HCT116 (cell line): ENCODE results near the gene KANSL1.

Source experiments
- CBX3 ChIP-seq: IDR thresholded peaks from 2 replicates; pipeline ENCODE4 v1.6.1; 2012; ENCODE audit warnings: low read depth
- EGR1 ChIP-seq: IDR thresholded peaks from 2 replicates; pipeline ENCODE4 v1.6.1; 2012; ENCODE audit warnings: low read depth
- POLR2A ChIP-seq: IDR thresholded peaks from 2 replicates; pipeline ENCODE4 v1.7.0; 2011; ENCODE audit warnings: borderline replicate concordance; ENCODE audit not compliant: insufficient read depth, insufficient read length; ENCODE audit errors: extremely low read depth
- POLR2AphosphoS5 ChIP-seq: IDR thresholded peaks from 2 replicates; pipeline ENCODE4 v1.6.1; 2011; ENCODE audit warnings: mild to moderate bottlenecking, low read depth, low read length, moderate library complexity
- SIN3A ChIP-seq: IDR thresholded peaks from 2 replicates; pipeline ENCODE4 v1.6.1; 2012; ENCODE audit warnings: low read depth
- SP1 ChIP-seq: IDR thresholded peaks from 2 replicates; pipeline ENCODE4 v1.6.1; 2012; ENCODE audit warnings: low read depth
- ZNF274 ChIP-seq: fragments of 200-500 bp; sonication (Bioruptor generic); IDR thresholded peaks from 2 replicates; pipeline ENCODE4 v1.6.1; 2014; ENCODE audit warnings: mild to moderate bottlenecking, low read depth, low read length, inconsistent platforms
- TF ChIP-seq, protein P1 (sequence below): IDR thresholded peaks from 2 replicates; pipeline ENCODE4 v1.6.1; 2011; ENCODE audit warnings: mild to moderate bottlenecking, low read length, moderate library complexity; ENCODE audit not compliant: insufficient replicate concordance; ENCODE audit errors: extremely low read depth
- TF ChIP-seq, protein P2 (sequence below), 3 experiments: fragments of 200-600 bp in 1 of 3; sonication (generic) in 1 of 3; IDR thresholded peaks in 2 of 3; conservative IDR thresholded peaks in 1 of 3; 2 replicates each; pipeline ENCODE4 v1.5.1; 2012 to 2017; ENCODE audit warnings: low read depth in 2 of 3, low read length in 2 of 3, antibody characterized with exemption in 1 of 3, borderline replicate concordance in 1 of 3, control low read depth in 1 of 3, mild to moderate bottlenecking in 1 of 3, mixed read lengths in 1 of 3, mixed run types in 1 of 3, moderate library complexity in 1 of 3; ENCODE audit not compliant: insufficient read depth in 1 of 3
- TF ChIP-seq, protein P3 (sequence below): IDR thresholded peaks from 2 replicates; pipeline ENCODE4 v1.6.1; 2012

DNA sequence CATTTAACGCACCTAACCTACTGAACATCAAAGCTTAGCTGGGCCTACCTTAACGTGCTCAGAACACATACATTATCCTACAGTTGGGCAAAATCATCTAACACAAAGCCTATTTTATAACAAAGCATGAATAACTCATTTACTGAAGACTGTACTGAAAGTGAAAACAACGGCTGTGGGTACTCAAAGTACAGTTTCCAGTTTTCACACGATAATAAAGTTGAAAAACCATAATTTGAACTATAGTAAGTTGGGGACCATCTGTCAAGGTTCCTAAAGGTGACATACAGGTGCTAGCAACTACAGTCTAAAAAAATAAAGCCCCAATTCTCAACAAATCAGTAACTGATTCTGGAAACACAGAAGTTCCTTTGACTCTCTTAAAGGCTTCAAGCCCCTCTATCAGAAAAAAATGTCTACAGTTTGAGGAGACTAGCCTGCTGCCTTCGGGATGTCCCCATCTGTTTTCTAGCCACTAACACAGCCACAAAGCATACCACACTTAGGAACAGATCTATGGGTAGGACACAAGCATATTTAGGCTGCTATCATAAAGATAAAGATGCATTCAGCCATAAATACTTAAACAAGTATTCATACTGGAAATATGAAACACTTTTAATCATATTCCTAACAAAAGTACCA, 71.3 kb downstream of the KANSL1 start:
- TF ChIP-seq, protein P1, sequence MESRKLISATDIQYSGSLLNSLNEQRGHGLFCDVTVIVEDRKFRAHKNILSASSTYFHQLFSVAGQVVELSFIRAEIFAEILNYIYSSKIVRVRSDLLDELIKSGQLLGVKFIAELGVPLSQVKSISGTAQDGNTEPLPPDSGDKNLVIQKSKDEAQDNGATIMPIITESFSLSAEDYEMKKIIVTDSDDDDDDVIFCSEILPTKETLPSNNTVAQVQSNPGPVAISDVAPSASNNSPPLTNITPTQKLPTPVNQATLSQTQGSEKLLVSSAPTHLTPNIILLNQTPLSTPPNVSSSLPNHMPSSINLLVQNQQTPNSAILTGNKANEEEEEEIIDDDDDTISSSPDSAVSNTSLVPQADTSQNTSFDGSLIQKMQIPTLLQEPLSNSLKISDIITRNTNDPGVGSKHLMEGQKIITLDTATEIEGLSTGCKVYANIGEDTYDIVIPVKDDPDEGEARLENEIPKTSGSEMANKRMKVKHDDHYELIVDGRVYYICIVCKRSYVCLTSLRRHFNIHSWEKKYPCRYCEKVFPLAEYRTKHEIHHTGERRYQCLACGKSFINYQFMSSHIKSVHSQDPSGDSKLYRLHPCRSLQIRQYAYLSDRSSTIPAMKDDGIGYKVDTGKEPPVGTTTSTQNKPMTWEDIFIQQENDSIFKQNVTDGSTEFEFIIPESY = no peak
- TF ChIP-seq, protein P2, sequence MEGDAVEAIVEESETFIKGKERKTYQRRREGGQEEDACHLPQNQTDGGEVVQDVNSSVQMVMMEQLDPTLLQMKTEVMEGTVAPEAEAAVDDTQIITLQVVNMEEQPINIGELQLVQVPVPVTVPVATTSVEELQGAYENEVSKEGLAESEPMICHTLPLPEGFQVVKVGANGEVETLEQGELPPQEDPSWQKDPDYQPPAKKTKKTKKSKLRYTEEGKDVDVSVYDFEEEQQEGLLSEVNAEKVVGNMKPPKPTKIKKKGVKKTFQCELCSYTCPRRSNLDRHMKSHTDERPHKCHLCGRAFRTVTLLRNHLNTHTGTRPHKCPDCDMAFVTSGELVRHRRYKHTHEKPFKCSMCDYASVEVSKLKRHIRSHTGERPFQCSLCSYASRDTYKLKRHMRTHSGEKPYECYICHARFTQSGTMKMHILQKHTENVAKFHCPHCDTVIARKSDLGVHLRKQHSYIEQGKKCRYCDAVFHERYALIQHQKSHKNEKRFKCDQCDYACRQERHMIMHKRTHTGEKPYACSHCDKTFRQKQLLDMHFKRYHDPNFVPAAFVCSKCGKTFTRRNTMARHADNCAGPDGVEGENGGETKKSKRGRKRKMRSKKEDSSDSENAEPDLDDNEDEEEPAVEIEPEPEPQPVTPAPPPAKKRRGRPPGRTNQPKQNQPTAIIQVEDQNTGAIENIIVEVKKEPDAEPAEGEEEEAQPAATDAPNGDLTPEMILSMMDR (IDR thresholded peaks at IDR 0.05 in 2 of 3, conservative IDR thresholded peaks at IDR 0.05 in 1 of 3; ENCODE audit: borderline replicate concordance in 1 of 3, insufficient read depth in 1 of 3, low read depth in 2 of 3, low read length in 2 of 3) = no peak
- no peak for TF ChIP-seq POLR2A
- TF ChIP-seq ZNF274 = no peak
- no peak for TF ChIP-seq POLR2AphosphoS5
- TF ChIP-seq SP1 = no peak
- no peak for TF ChIP-seq SIN3A
- TF ChIP-seq, protein P3, sequence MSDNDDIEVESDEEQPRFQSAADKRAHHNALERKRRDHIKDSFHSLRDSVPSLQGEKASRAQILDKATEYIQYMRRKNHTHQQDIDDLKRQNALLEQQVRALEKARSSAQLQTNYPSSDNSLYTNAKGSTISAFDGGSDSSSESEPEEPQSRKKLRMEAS = no peak
- no peak for TF ChIP-seq EGR1
- no peak for TF ChIP-seq CBX3
